HFF-Myc (cell line): ENCODE results near the gene FYTTD1.

Experiments
- DNase-seq: peaks from one replicate; pipeline ENCODE4 v3.0.0-alpha.2; 2011; ENCODE audit warnings: low read depth; ENCODE audit errors: extremely low read depth
- H3K4me3 ChIP-seq: replicated peaks from 2 replicates; pipeline ENCODE4 v1.5.1; 2011; ENCODE audit warnings: low read depth, mild to moderate bottlenecking, control low read depth, low read length
- CTCF ChIP-seq: IDR thresholded peaks from 2 replicates; pipeline ENCODE4 v1.5.1; 2012; ENCODE audit warnings: mild to moderate bottlenecking, low read depth, low read length, control low read depth; ENCODE audit errors: missing control alignments

The FYTTD1 gene

GRCh38 chr3:197809356-197810020 is 59.8 kb downstream of the FYTTD1 start:
- DNase-seq = no peak
- TF ChIP-seq CTCF = no peak
- H3K4me3 ChIP-seq = no peak overlapping the region

DNA sequence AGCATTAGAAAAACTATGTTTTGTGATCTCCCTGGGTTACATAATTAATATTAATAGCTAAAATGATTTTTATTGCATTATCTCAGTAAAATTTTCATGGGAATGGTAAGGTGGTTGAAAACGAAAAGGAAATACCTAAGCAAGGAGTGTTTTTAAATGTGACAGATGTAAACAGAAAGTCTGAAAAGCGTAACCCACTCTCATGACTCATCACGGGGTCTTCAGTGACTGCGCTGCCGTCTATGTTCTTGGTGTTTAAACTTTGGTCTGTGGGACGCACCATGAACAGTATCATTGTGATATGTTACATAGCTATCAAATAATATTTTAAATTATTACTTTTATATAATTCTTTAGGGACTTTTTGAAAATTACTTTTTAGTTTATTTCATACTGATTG is 61.2 kb downstream of the FYTTD1 start:
- H3K4me3 ChIP-seq = no peak overlapping the region
- DNase-seq = no peak
- no peak for TF ChIP-seq CTCF

DNA sequence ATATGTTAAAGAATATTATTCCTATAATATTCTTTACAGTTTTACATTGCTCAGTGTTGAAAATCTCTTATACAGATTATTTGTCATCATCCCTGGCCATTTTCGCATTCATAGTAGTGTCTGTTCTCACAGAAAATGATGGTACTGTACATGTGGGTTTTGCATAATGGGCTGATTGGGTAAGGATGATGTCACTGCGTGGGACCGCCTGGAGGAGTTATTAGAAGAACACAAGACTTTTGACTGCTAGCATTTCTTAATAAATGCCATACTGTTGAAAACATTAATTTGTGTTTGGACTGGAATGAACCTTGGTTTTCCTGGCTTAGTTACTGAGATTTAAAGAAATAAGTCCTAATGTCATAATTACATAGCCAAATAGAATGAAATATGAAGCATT is 61.7 kb downstream of the FYTTD1 start:
- DNase-seq = no peak
- TF ChIP-seq CTCF = no peak
- no peak overlapping the region for H3K4me3 ChIP-seq

GRCh38 chr3:197814372-197814771 is 64.7 kb downstream of the FYTTD1 start:
- H3K4me3 ChIP-seq = no peak overlapping the region
- DNase-seq = no peak
- no peak for TF ChIP-seq CTCF

GRCh38 chr3:197820550-197821335 is 71.1 kb downstream of the FYTTD1 start:
- H3K4me3 ChIP-seq = no peak overlapping the region
- DNase-seq = no peak
- no peak for TF ChIP-seq CTCF

DNA sequence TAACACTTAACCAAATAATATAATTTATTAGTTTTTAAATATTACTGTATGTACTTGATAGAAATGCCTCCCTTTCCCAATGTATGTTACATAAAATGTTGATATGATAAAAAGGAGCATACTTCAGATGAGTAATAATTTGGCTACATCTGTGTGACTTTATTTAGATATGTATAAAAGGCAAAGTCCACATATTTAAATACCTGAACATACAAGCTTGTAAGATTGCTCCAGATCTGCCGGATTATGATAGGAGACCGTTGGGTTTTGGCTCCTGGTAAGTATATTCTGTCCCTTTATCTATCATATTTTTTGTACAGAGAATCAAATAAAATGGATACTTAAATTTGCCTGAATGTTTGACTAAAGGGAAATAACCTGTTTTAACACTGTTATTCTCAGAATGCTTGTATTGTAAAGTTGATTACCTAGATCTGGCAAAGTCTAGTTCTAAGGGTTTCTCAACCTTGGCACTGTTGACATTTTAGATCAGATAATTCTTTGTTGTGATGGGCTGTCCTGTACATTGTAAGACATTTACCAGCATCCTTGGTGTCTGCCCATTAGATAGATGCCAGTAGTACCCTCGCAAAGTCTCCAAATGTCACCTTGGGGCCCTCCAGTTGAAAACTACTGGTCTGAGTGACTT is 79.8 kb downstream of the FYTTD1 start:
- no peak for DNase-seq
- no peak for TF ChIP-seq CTCF
- H3K4me3 ChIP-seq = no peak overlapping the region
